Adrenal gland (tissue), 5 donors: Measurements from ENCODE around the gene UBE2E1.

ENCODE experiments used
- CTCF ChIP-seq, 6 experiments: fragments of 450-650 bp in 4 of 6; fragments of 200-600 bp in 2 of 6; sonication (generic) in 1 of 6; IDR thresholded peaks; 1 replicate in 5 of 6; 2 replicates in 1 of 6; pipeline versions ENCODE4 v1.5.1 to v1.8.0; 2016 to 2021; ENCODE audit warnings: antibody characterized with exemption in 6 of 6, mild to moderate bottlenecking in 2 of 6, moderate library complexity in 1 of 6
- POLR2A ChIP-seq, 2 donors: fragments of 450-650 bp; IDR thresholded peaks; one replicate each; pipeline ENCODE4 v1.6.1; 2017; ENCODE audit warnings: antibody characterized with exemption in 2 of 2, mild to moderate bottlenecking in 2 of 2, moderate library complexity in 1 of 2
- donor health status: DM: no; HTN: no; CAD: no.

DNA sequence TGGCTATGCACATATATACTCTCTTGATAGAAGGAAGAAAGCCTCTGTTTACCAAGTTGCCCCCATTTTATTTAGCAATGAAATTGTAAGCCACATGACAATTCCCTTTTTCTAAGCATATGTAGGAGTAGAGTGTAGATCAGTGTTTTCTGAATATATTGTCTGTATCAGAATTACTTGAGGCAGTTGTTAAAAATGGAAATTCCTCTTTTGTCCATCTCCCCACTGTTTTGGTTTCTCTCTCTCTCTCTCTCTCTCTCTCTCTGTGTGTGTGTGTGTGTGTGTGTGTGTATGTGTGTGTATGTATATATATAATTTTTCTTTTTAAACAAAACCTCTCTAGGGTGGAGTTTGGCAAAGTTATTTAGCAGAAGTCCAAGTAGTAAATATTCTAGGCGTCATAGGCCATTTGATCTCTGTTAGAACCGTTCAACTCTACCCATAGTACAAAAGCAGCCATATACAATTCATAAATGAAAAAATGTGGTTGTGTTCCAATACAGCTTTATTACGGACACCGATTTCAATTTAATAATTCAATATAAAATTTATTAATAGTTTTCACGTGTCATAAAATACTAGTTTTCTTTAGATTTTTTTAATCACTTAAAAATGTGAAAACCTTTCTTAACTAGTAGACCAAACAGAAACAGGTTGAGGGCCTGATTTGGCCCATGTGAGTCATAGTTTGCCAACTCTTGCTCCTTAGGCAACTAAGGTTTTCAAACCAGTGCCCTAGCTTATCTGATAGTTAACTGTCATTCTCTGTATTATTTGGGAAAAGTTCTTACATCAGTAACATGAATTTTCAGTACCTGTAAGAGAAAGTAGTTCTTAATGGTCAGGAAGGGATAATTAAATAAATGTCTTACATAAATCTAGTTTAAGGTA lies 39.8 kb downstream of the UBE2E1 start:
- no peak for TF ChIP-seq CTCF (IDR thresholded peaks at IDR 0.05)
- no peak for TF ChIP-seq POLR2A (IDR thresholded peaks at IDR 0.05)
